ENCODE data around the gene TAGAP.
"Not testable (repeated sequence)": the region's sequence is repeated elsewhere in the genome, so short reads cannot be mapped to it uniquely, and the experiment has no call there.

Gene TAGAP

GRCh38 chr6:159033160-159034049, 11.4 kb downstream of the TAGAP start:
- DNase-seq (ENCODE audit: low read depth) = no peak
- in situ Hi-C loops (cut with HindIII; ENCODE audit: low sequenced_read_pairs) = no loop called here
- TF ChIP-seq, protein P1, sequence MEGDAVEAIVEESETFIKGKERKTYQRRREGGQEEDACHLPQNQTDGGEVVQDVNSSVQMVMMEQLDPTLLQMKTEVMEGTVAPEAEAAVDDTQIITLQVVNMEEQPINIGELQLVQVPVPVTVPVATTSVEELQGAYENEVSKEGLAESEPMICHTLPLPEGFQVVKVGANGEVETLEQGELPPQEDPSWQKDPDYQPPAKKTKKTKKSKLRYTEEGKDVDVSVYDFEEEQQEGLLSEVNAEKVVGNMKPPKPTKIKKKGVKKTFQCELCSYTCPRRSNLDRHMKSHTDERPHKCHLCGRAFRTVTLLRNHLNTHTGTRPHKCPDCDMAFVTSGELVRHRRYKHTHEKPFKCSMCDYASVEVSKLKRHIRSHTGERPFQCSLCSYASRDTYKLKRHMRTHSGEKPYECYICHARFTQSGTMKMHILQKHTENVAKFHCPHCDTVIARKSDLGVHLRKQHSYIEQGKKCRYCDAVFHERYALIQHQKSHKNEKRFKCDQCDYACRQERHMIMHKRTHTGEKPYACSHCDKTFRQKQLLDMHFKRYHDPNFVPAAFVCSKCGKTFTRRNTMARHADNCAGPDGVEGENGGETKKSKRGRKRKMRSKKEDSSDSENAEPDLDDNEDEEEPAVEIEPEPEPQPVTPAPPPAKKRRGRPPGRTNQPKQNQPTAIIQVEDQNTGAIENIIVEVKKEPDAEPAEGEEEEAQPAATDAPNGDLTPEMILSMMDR (IDR thresholded peaks at IDR 0.05; ENCODE audit: low read depth, low read length, missing control alignments) = no peak
- no peak overlapping the region for H3K4me3 ChIP-seq (ENCODE audit: low read depth, low read length)

GRCh38 chr6:159031846-159032245, 12.9 kb downstream of the TAGAP start:
- TF ChIP-seq, protein P1 (IDR thresholded peaks at IDR 0.05; ENCODE audit: low read depth, low read length, missing control alignments) = no peak
- in situ Hi-C loops (cut with HindIII; ENCODE audit: low sequenced_read_pairs) = no loop called here

DNA sequence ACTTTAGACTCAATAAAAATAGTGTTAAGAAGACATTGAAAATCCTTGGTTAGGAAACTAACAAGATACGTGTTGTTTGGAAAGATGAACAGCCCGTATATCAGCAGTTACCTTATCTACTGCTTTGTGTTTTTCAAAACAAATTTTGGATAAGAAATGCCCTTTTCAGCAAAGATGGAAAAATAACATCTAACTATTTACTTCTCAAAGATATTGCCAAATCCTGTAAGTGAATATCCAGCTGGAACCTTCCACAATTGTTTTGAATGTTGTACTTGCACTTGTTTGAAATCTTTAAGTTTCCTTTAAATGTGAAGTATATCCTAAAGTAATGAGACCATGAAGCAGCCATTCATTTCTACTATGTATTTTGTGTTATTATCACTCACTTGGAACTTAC, 14.6 kb downstream of the TAGAP start:
- TF ChIP-seq, protein P1 (IDR thresholded peaks at IDR 0.05; ENCODE audit: low read depth, low read length, missing control alignments) = no peak
- H3K4me3 ChIP-seq (ENCODE audit: low read depth, low read length) = no peak overlapping the region
- in situ Hi-C loops (cut with HindIII; ENCODE audit: low sequenced_read_pairs) = no loop called here

More at GRCh38 chr6:159031846-159032245, 12.9 kb downstream of the TAGAP start:
- DNase-seq (ENCODE audit: low read depth) = no peak
- H3K4me3 ChIP-seq (ENCODE audit: low read depth, low read length) = no peak overlapping the region

DNA sequence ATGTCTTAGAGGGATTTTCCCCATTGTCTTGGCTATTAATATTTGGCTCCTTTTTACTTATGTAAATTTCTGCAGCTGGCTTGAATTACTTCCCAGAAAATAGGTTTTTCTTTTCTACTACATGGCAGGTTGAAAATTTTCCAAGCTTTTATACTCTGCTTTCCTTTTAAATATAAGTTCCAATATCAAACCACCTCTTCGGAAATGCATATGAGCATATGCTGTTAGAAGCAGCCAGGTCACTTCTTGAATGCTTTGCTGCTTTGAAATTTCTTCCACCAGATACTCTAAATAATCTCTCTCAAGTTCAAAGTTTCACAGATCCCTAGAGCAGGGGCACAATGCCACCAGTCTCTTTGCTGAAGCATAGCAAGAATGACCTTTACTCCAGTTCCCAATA, 19.6 kb downstream of the TAGAP start:
- H3K4me3 ChIP-seq (ENCODE audit: low read depth, low read length); DNase-seq (ENCODE audit: low read depth); in situ Hi-C loops (cut with HindIII; ENCODE audit: low sequenced_read_pairs): not testable (repeated sequence)

More for the DNA sequence above, 14.6 kb downstream of the TAGAP start:
- DNase-seq (ENCODE audit: low read depth) = no peak

DNA sequence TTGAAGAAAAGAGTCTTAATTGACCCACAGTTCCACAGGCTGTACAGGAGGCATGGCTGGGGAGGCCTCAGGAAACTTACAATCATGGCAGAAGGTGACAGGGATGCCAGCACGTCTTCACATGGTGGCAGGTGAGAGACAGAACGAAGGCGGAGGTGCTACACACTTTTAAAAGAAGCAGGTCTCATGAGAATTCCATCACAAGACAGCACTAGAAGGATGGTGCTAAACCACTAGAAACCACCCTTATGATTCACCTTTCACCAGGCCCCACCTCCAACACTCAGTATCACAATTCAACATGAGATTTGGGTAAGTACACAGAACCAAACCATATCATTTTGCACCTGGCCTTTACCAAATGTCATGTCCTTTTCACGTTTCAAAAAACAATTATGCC, 20.9 kb downstream of the TAGAP start:
- no peak overlapping the region for H3K4me3 ChIP-seq (ENCODE audit: low read depth, low read length)
- DNase-seq (ENCODE audit: low read depth) = no peak
- in situ Hi-C loops (cut with HindIII; ENCODE audit: low sequenced_read_pairs) = no loop called here
- TF ChIP-seq, protein P1 (IDR thresholded peaks at IDR 0.05; ENCODE audit: low read depth, low read length, missing control alignments) = no peak

- DNase-seq (ENCODE audit: low read depth) = no peak
- in situ Hi-C loops (cut with HindIII; ENCODE audit: low sequenced_read_pairs) = no loop called here
- TF ChIP-seq, protein P1 (IDR thresholded peaks at IDR 0.05; ENCODE audit: low read depth, low read length, missing control alignments) = no peak
- no peak overlapping the region for H3K4me3 ChIP-seq (ENCODE audit: low read depth, low read length)
Measured at GRCh38 chr6:159020011-159020410, 24.8 kb downstream of the TAGAP start.
